H9 (cell line): ENCODE data around the gene FCGBP. TPM values are rescaled to one million over a fixed set of nuclear protein-coding genes. Genes with fewer than 3 reads are reported as not detected.
"Not testable (repeated sequence)": the region's sequence is repeated elsewhere in the genome, so short reads cannot be mapped to it uniquely, and the experiment has no call there.

ENCODE experiments used
- DNase-seq: peaks from one replicate; pipeline ENCODE4 v3.0.0-alpha.2; 2017
- H2AFZ ChIP-seq: one replicate; pipeline ENCODE4 v1.6.1; 2013; ENCODE audit warnings: mild to moderate bottlenecking, low read length, control low read depth, moderate library complexity
- H2AK5ac ChIP-seq: 2 replicates; pipeline ENCODE4 v1.6.1; 2013; ENCODE audit warnings: low read length, control low read depth, mixed read lengths; ENCODE audit not compliant: insufficient read length
- H2BK120ac ChIP-seq: one replicate; pipeline ENCODE4 v1.6.1; 2013; ENCODE audit warnings: low read depth, mild to moderate bottlenecking, low read length, control low read depth, inconsistent platforms; ENCODE audit not compliant: poor library complexity, severe bottlenecking
- H2BK12ac ChIP-seq: 2 replicates; pipeline ENCODE4 v1.6.1; 2013; ENCODE audit warnings: low read length, control low read depth, mixed read lengths, low read depth; ENCODE audit not compliant: insufficient read length
- H2BK15ac ChIP-seq: 2 replicates; pipeline ENCODE4 v1.6.1; 2013; ENCODE audit warnings: low read depth, low read length, control low read depth
- H2BK20ac ChIP-seq: one replicate; pipeline ENCODE4 v1.6.1; 2013; ENCODE audit warnings: low read depth, mild to moderate bottlenecking, low read length, control low read depth, inconsistent platforms; ENCODE audit not compliant: poor library complexity, severe bottlenecking
- H2BK5ac ChIP-seq: 2 replicates; pipeline ENCODE4 v1.6.1; 2013; ENCODE audit warnings: low read length, control low read depth, mixed read lengths; ENCODE audit not compliant: insufficient read length
- H3K14ac ChIP-seq: 2 replicates; pipeline ENCODE4 v1.6.1; 2013; ENCODE audit warnings: low read length, control low read depth; ENCODE audit not compliant: insufficient read depth
- H3K18ac ChIP-seq: 2 replicates; pipeline ENCODE4 v1.6.1; 2013; ENCODE audit warnings: low read depth, mild to moderate bottlenecking, mixed read lengths, low read length, control low read depth; ENCODE audit not compliant: insufficient read length
- H3K23ac ChIP-seq: 2 replicates; pipeline ENCODE4 v1.6.1; 2013; ENCODE audit warnings: low read length, control low read depth, mixed read lengths, low read depth; ENCODE audit not compliant: insufficient read length
- H3K23me2 ChIP-seq: 2 replicates; pipeline ENCODE4 v1.6.1; 2013; ENCODE audit warnings: low read depth, mild to moderate bottlenecking, mixed read lengths, low read length, control low read depth; ENCODE audit not compliant: insufficient read length, poor library complexity, severe bottlenecking
- H3K27ac ChIP-seq: 2 replicates; pipeline ENCODE4 v1.5.1; 2013; ENCODE audit warnings: low read length, control low read depth, mixed read lengths, low read depth; ENCODE audit not compliant: insufficient read length
- H3K27me3 ChIP-seq: 2 replicates; pipeline ENCODE4 v1.6.1; 2013; ENCODE audit warnings: low read length, control low read depth, inconsistent platforms; ENCODE audit not compliant: insufficient read depth
- H3K4ac ChIP-seq: 2 replicates; pipeline ENCODE4 v1.6.1; 2013; ENCODE audit warnings: low read depth, mild to moderate bottlenecking, control low read depth, inconsistent platforms, low read length, moderate library complexity
- H3K4me1 ChIP-seq: 2 replicates; pipeline ENCODE4 v1.6.1; 2013; ENCODE audit warnings: low read length, control low read depth, inconsistent platforms; ENCODE audit not compliant: insufficient read depth
- H3K4me2 ChIP-seq: 2 replicates; pipeline ENCODE4 v1.6.1; 2013; ENCODE audit warnings: low read length, control low read depth, mixed read lengths; ENCODE audit not compliant: insufficient read length, insufficient read depth
- H3K56ac ChIP-seq: 2 replicates; pipeline ENCODE4 v1.6.1; 2013; ENCODE audit warnings: low read depth, mild to moderate bottlenecking, mixed read lengths, low read length, control low read depth; ENCODE audit not compliant: insufficient read length
- H3K79me1 ChIP-seq: 2 replicates; pipeline ENCODE4 v1.6.1; 2013; ENCODE audit warnings: low read depth, mild to moderate bottlenecking, moderate library complexity, low read length, control low read depth, inconsistent platforms; ENCODE audit not compliant: insufficient read depth, poor library complexity, severe bottlenecking
- H3K79me2 ChIP-seq: 2 replicates; pipeline ENCODE4 v1.6.1; 2013; ENCODE audit warnings: low read length, control low read depth, inconsistent platforms; ENCODE audit not compliant: insufficient read depth
- H3K9ac ChIP-seq: 2 replicates; pipeline ENCODE4 v1.6.1; 2013; ENCODE audit warnings: low read length, control low read depth, mixed read lengths; ENCODE audit not compliant: insufficient read length; ENCODE audit errors: extremely low read depth
- H3K9me3 ChIP-seq: one replicate; pipeline ENCODE4 v1.6.1; 2013; ENCODE audit warnings: low read depth, low read length, inconsistent platforms; ENCODE audit not compliant: control insufficient read depth
- H3T11ph ChIP-seq: one replicate; pipeline ENCODE4 v1.6.1; 2013; ENCODE audit warnings: mild to moderate bottlenecking, low read length, control low read depth, inconsistent platforms
- H4K20me1 ChIP-seq: one replicate; pipeline ENCODE4 v1.6.1; 2013; ENCODE audit not compliant: control insufficient read depth, insufficient read length, insufficient read depth
- H4K5ac ChIP-seq: 2 replicates; pipeline ENCODE4 v1.6.1; 2013; ENCODE audit warnings: low read depth, mild to moderate bottlenecking, mixed read lengths, low read length, control low read depth; ENCODE audit not compliant: insufficient read length
- H4K8ac ChIP-seq: replicated peaks from 2 replicates; pipeline ENCODE4 v1.6.1; 2013; ENCODE audit warnings: low read length, control low read depth, mixed read lengths, low read depth; ENCODE audit not compliant: insufficient read length
- H4K91ac ChIP-seq: 2 replicates; pipeline ENCODE4 v1.6.1; 2013; ENCODE audit warnings: low read depth, mild to moderate bottlenecking, moderate library complexity, mixed read lengths, low read length, control low read depth; ENCODE audit not compliant: insufficient read length
- H3K27ac Mint-ChIP-seq, 3 experiments: 2 replicates in 2 of 3; 3 replicates in 1 of 3; pipeline ENCODE4 v1.8.0; 2020 to 2021; ENCODE audit warnings: mixed read lengths in 3 of 3, mild to moderate bottlenecking in 1 of 3, moderate library complexity in 1 of 3
- H3K27me3 Mint-ChIP-seq: 2 replicates; pipeline ENCODE4 v1.8.0; 2021; ENCODE audit warnings: low read depth, mild to moderate bottlenecking, moderate library complexity, mixed read lengths
- H3K36me3 Mint-ChIP-seq, 3 experiments: 2 replicates in 2 of 3; 3 replicates in 1 of 3; pipeline ENCODE4 v1.8.0; 2020 to 2021; ENCODE audit warnings: low read depth in 3 of 3, mixed read lengths in 3 of 3; ENCODE audit not compliant: insufficient read depth in 1 of 3
- H3K4me1 Mint-ChIP-seq, 2 experiments: 2 replicates each; pipeline ENCODE4 v1.8.0; 2020; ENCODE audit warnings: mixed read lengths in 2 of 2
- H3K4me3 Mint-ChIP-seq, 2 experiments: 2 replicates in 1 of 2; 3 replicates in 1 of 2; pipeline ENCODE4 v1.8.0; 2020 to 2021; ENCODE audit warnings: mild to moderate bottlenecking in 2 of 2, mixed read lengths in 2 of 2, moderate library complexity in 1 of 2
- H3K9me3 Mint-ChIP-seq, 2 experiments: 2 replicates in 1 of 2; 3 replicates in 1 of 2; pipeline ENCODE4 v1.8.0; 2020; ENCODE audit warnings: mild to moderate bottlenecking in 2 of 2, mixed read lengths in 2 of 2, moderate library complexity in 1 of 2
- WGBS: extraction: QIAGEN DNeasy Blood & Tissue Kit; methylation state at CpG from one replicate; pipeline ENCODE4 v1.1.7; 2013; ENCODE audit warnings: missing lambda C conversion rate, low lambda C conversion rate, mixed read lengths; ENCODE audit not compliant: insufficient read length; ENCODE audit errors: extremely low coverage; 5-methylcytosine and 5-hydroxymethylcytosine counted together
- total RNA-seq: library from RNA; stranded (reverse); gene quantifications from 2 replicates; pipeline ENCODE4 v1.2.1, GENCODE V29; 2021

FCGBP gene
- total RNA-seq, 1 experiment from 2014 or later, result 0.13 TPM

DNA sequence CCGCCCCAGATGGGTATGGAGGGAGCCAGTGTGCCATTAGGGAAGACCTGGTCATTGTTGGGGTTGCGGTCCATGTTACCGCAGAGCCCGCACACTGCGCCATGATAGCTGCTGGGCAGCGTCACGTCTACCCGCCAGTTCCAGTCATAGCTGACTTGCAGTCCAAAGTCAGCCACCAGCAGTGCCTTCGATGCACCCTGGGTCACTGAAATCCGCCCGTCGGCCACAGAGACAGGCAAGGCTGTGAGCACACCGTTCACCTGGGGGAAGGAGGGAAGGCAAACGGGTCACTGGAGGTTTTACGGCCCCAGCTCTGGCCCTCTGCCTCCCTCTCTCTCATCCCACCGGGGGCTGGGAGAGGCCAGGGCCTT lies 40.2 kb downstream of the FCGBP start:
- H3K18ac ChIP-seq, H2BK12ac ChIP-seq, DNase-seq, H3K27ac ChIP-seq, H3K79me2 ChIP-seq, H4K5ac ChIP-seq, H3K27me3 Mint-ChIP-seq, H4K91ac ChIP-seq, H2BK5ac ChIP-seq, H3K9ac ChIP-seq, H3K4ac ChIP-seq, H3T11ph ChIP-seq, H3K4me2 ChIP-seq, H2BK20ac ChIP-seq, H3K27ac Mint-ChIP-seq, H3K23me2 ChIP-seq, H3K4me1 Mint-ChIP-seq, H3K27me3 ChIP-seq, H2AK5ac ChIP-seq, H3K23ac ChIP-seq, H3K4me1 ChIP-seq, H3K36me3 Mint-ChIP-seq, H3K56ac ChIP-seq, H3K14ac ChIP-seq, H2AFZ ChIP-seq, H3K9me3 Mint-ChIP-seq, H4K8ac ChIP-seq, H3K9me3 ChIP-seq, H4K20me1 ChIP-seq, H2BK15ac ChIP-seq, H3K79me1 ChIP-seq, H2BK120ac ChIP-seq, H3K4me3 Mint-ChIP-seq: not testable (repeated sequence)
- no CpG with 5 or more reads among the region's 16 CpGs for WGBS

GRCh38 chr19:39893366-39894235 lies 40.8 kb downstream of the FCGBP start:
- DNase-seq, H3K14ac ChIP-seq, H2BK15ac ChIP-seq, H3K4me1 ChIP-seq, H4K5ac ChIP-seq, H3T11ph ChIP-seq, H2BK12ac ChIP-seq, H3K9me3 ChIP-seq, H3K4me2 ChIP-seq, H3K36me3 Mint-ChIP-seq, H3K23ac ChIP-seq, H3K23me2 ChIP-seq, H3K4ac ChIP-seq, H3K4me3 Mint-ChIP-seq, H2AK5ac ChIP-seq, H3K9ac ChIP-seq, H3K27me3 ChIP-seq, H3K18ac ChIP-seq, H3K27ac ChIP-seq, H2BK5ac ChIP-seq, H3K56ac ChIP-seq, H4K91ac ChIP-seq, H3K9me3 Mint-ChIP-seq, H2BK120ac ChIP-seq, H4K8ac ChIP-seq, H3K4me1 Mint-ChIP-seq, H2AFZ ChIP-seq, H3K27ac Mint-ChIP-seq, H4K20me1 ChIP-seq, H2BK20ac ChIP-seq, H3K79me2 ChIP-seq, H3K27me3 Mint-ChIP-seq, H3K79me1 ChIP-seq: not testable (repeated sequence)
- WGBS, result no CpG with 5 or more reads among the region's 29 CpGs
